ENCODE results near the gene BANP. TPM values are rescaled to one million over a fixed set of nuclear protein-coding genes. Genes with fewer than 3 reads are reported as not detected.
"Not testable (repeated sequence)": the region's sequence is repeated elsewhere in the genome, so short reads cannot be mapped to it uniquely, and the experiment has no call there.

The BANP gene
- total RNA-seq, 1 experiment from 2014 or later, result 22.6 TPM

- no peaks in the 10 kb centered on the region for H3K27me3 ChIP-seq (ENCODE audit: control insufficient read depth, insufficient read depth, low read length)
- H3K9me3 ChIP-seq (ENCODE audit: control insufficient read depth, insufficient read depth, low read depth, low read length), result no peaks in the 10 kb centered on the region
- CTCF ChIA-PET, result interaction anchor here (0.8 kb wide), 1 partner anchor 32 kb away, joined by 5 read pairs; no protein-coding TSS in a partner anchor
- no peaks in the 10 kb centered on the region for H3K36me3 ChIP-seq (ENCODE audit: control insufficient read depth, insufficient read depth, low read length)
- H3K27ac ChIP-seq (ENCODE audit: low read length), result no peak overlapping the region
- H3K4me1 ChIP-seq (ENCODE audit: control insufficient read depth, insufficient read depth, low read length), result no peaks in the 10 kb centered on the region
- H3K4me3 ChIP-seq (ENCODE audit: low read depth in 2 of 2, low read length in 2 of 2), result no peak overlapping the region
- POLR2A ChIA-PET, result no interaction called here
- no peak for ATAC-seq
- no peak for DNase-seq (ENCODE audit: low read depth, low spot score)
- BruUV-seq (replicated peaks), result no TSS peak
- intact Hi-C loops (cut with micrococcal nuclease; ENCODE audit: unreplicated experiment) (no loop called here), in situ Hi-C loops (cut with HindIII; ENCODE audit: low pct_unique_long_range_greater_than_20kb, low sequenced_read_pairs) (no loop called here)
- TF ChIP-seq TCF7L2 (IDR thresholded peaks at IDR 0.05; ENCODE audit: low read depth, low read length) (no peak), REST (IDR thresholded peaks at IDR 0.05; ENCODE audit: insufficient read depth in 1 of 2, low read depth in 2 of 2, low read length in 1 of 2) (no peak), POLR2AphosphoS5 (IDR thresholded peaks at IDR 0.05; ENCODE audit: low read depth, low read length) (no peak), SIN3A (IDR thresholded peaks at IDR 0.05; ENCODE audit: borderline replicate concordance, insufficient read depth, low read depth, low read length) (no peak), CTCF (IDR thresholded peaks at IDR 0.05) (no peak)
These were observed 46.0 kb downstream of the BANP start for GRCh38 chr16:87996962-87997880.

DNA sequence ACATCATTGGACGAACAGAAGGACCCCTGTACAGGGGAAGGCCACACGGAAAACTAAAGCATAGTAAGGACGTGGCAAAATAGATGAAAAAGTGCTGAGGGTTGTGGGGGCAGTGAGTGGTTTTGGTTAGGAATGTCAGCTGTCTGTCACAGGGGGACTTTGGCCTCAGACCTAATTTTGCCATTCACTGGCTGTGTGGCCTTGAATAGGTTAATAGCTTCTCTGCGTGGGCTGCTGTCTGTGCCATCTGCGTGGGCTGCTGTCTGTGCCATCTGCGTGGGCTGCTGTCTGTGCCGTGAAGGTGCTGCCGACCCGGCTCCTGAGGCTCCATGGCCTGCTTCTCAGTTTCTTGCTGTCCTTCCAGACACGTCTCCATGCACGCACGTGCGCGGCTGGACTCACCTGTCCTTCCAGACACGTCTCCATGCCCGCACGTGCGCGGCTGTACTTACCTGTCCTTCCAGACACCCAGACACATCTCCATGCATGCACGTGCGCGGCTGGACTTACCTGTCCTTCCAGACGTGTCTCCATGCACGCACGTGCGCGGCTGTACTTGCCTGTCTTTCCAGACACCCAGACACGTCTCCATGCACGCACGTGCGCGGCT is 47.1 kb downstream of the BANP start:
- not testable (repeated sequence) for H3K27me3 ChIP-seq (ENCODE audit: control insufficient read depth, insufficient read depth, low read length); ATAC-seq

DNA sequence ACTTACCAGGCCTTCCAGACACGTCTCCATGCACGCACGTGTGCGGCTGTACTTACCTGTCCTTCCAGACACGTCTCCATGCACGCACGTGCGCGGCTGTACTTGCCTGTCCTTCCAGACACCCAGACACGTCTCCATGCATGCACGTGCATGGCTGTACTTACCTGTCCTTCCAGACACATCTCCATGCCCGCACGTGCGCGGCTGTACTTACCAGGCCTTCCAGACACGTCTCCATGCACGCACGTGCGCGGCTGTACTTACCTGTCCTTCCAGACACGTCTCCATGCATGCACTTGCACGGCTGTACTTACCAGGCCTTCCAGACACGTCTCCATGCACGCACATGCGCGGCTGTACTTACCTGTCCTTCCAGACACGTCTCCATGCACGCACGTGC is 47.8 kb downstream of the BANP start:
- H3K36me3 ChIP-seq (ENCODE audit: control insufficient read depth, insufficient read depth, low read length); POLR2A ChIA-PET; H3K27ac ChIP-seq (ENCODE audit: low read length); H3K4me3 ChIP-seq (ENCODE audit: low read depth in 2 of 2, low read length in 2 of 2); in situ Hi-C loops (cut with HindIII; ENCODE audit: low pct_unique_long_range_greater_than_20kb, low sequenced_read_pairs); CTCF ChIA-PET; intact Hi-C loops (cut with micrococcal nuclease; ENCODE audit: unreplicated experiment); H3K4me1 ChIP-seq (ENCODE audit: control insufficient read depth, insufficient read depth, low read length); DNase-seq (ENCODE audit: low read depth, low spot score); BruUV-seq (replicated peaks); ATAC-seq; H3K27me3 ChIP-seq (ENCODE audit: control insufficient read depth, insufficient read depth, low read length); H3K9me3 ChIP-seq (ENCODE audit: control insufficient read depth, insufficient read depth, low read depth, low read length): not testable (repeated sequence)

More for the DNA sequence above, 47.1 kb downstream of the BANP start:
- H3K4me1 ChIP-seq (ENCODE audit: control insufficient read depth, insufficient read depth, low read length); H3K27ac ChIP-seq (ENCODE audit: low read length); in situ Hi-C loops (cut with HindIII; ENCODE audit: low pct_unique_long_range_greater_than_20kb, low sequenced_read_pairs); BruUV-seq (replicated peaks); H3K36me3 ChIP-seq (ENCODE audit: control insufficient read depth, insufficient read depth, low read length); intact Hi-C loops (cut with micrococcal nuclease; ENCODE audit: unreplicated experiment); DNase-seq (ENCODE audit: low read depth, low spot score); H3K4me3 ChIP-seq (ENCODE audit: low read depth in 2 of 2, low read length in 2 of 2); H3K9me3 ChIP-seq (ENCODE audit: control insufficient read depth, insufficient read depth, low read depth, low read length); POLR2A ChIA-PET: not testable (repeated sequence)
- CTCF ChIA-PET, result interaction anchor here (0.8 kb wide), 1 partner anchor 31 kb away, joined by 5 read pairs; no protein-coding TSS in a partner anchor
